ENCODE data around the gene AGPAT2.

DNA sequence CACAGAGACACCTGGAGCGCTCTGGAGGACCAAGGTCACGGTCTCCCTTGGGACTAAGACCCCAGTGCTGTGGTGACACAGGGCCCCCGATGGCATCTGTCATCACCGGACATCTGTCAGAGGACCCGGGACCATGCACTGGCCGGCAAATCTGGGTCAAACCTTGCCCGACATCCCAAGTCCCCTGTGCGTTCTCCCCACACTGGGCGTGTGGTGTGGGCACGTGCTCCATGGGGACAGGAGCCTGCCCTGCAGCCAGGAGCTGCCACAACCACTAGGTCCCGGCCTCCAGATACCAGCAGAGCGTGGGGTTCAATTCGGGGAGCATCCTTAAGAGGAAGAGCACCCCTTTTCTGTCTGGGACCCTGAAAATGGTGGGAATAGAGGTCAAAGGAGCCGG, 3.5 kb downstream of the AGPAT2 start:
- TF ChIP-seq RARB (CRISPR knock-in tag; IDR thresholded peaks at IDR 0.05), result no peak
- no peak for TF ChIP-seq ZC3H10 (CRISPR knock-in tag; IDR thresholded peaks at IDR 0.05)
- no peak for TF ChIP-seq ZNF8 (CRISPR knock-in tag; IDR thresholded peaks at IDR 0.05)
- TF ChIP-seq, protein P1, sequence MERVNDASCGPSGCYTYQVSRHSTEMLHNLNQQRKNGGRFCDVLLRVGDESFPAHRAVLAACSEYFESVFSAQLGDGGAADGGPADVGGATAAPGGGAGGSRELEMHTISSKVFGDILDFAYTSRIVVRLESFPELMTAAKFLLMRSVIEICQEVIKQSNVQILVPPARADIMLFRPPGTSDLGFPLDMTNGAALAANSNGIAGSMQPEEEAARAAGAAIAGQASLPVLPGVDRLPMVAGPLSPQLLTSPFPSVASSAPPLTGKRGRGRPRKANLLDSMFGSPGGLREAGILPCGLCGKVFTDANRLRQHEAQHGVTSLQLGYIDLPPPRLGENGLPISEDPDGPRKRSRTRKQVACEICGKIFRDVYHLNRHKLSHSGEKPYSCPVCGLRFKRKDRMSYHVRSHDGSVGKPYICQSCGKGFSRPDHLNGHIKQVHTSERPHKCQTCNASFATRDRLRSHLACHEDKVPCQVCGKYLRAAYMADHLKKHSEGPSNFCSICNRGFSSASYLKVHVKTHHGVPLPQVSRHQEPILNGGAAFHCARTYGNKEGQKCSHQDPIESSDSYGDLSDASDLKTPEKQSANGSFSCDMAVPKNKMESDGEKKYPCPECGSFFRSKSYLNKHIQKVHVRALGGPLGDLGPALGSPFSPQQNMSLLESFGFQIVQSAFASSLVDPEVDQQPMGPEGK (CRISPR knock-in tag; IDR thresholded peaks at IDR 0.05; ENCODE audit: borderline replicate concordance), result no peak
- no peak for TF ChIP-seq TCF4 (CRISPR knock-in tag; IDR thresholded peaks at IDR 0.05; ENCODE audit: borderline replicate concordance)
- no peak for TF ChIP-seq ZNF70 (CRISPR knock-in tag; IDR thresholded peaks at IDR 0.05)
- no peak for TF ChIP-seq BACH2 (CRISPR knock-in tag; IDR thresholded peaks at IDR 0.05; ENCODE audit: borderline replicate concordance)
- no peak for TF ChIP-seq ISL1 (CRISPR knock-in tag; IDR thresholded peaks at IDR 0.05)
- TF ChIP-seq, protein P2, sequence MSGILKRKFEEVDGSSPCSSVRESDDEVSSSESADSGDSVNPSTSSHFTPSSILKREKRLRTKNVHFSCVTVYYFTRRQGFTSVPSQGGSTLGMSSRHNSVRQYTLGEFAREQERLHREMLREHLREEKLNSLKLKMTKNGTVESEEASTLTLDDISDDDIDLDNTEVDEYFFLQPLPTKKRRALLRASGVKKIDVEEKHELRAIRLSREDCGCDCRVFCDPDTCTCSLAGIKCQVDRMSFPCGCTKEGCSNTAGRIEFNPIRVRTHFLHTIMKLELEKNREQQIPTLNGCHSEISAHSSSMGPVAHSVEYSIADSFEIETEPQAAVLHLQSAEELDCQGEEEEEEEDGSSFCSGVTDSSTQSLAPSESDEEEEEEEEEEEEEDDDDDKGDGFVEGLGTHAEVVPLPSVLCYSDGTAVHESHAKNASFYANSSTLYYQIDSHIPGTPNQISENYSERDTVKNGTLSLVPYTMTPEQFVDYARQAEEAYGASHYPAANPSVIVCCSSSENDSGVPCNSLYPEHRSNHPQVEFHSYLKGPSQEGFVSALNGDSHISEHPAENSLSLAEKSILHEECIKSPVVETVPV (CRISPR knock-in tag; IDR thresholded peaks at IDR 0.05), result no peak

All from SK-N-SH treated with all-trans-retinoic acid at 6 μM for 48 hours (cell line).